HepG2 (cell line): Measurements from ENCODE around the gene TACC2. TPM values are rescaled to one million over a fixed set of nuclear protein-coding genes. Genes with fewer than 3 reads are reported as not detected.

Experiments
- BORCS8-MEF2B ChIP-seq: sonication (generic); formaldehyde crosslinking; IDR thresholded peaks from 2 replicates; pipeline ENCODE4 v1.8.0; 2022; ENCODE audit warnings: mild to moderate bottlenecking, missing genetic modification reagents
- EEA1 ChIP-seq: sonication (generic); formaldehyde crosslinking; IDR thresholded peaks from 2 replicates; pipeline ENCODE4 v1.5.1; 2020; ENCODE audit warnings: mild to moderate bottlenecking, missing genetic modification reagents, borderline replicate concordance
- FOXA1 ChIP-seq, 2 experiments: fragments of 450-650 bp in 1 of 2; sonication (generic) in 1 of 2; formaldehyde crosslinking in 1 of 2; IDR thresholded peaks; 2 replicates each; pipeline versions ENCODE4 v1.4.0 to v1.6.1; 2016 to 2020; ENCODE audit warnings: missing genetic modification reagents in 1 of 2
- FOXO1 ChIP-seq: sonication (generic); formaldehyde crosslinking; IDR thresholded peaks from 2 replicates; pipeline ENCODE4 v1.4.0; 2020; ENCODE audit warnings: missing genetic modification reagents
- JDP2 ChIP-seq: sonication (generic); formaldehyde crosslinking; IDR thresholded peaks from 2 replicates; pipeline ENCODE4 v1.8.1; 2022; ENCODE audit warnings: missing genetic modification reagents, borderline replicate concordance
- KAT8 ChIP-seq: IDR thresholded peaks from 2 replicates; pipeline ENCODE4 v1.6.1; 2016; ENCODE audit warnings: missing genetic modification reagents, missing compliant biosample characterization
- MBNL3 ChIP-seq: fragments of 250-450 bp; sonication (Bioruptor Pico); conservative IDR thresholded peaks from 2 replicates; pipeline ENCODE4 v1.8.0; 2022; ENCODE audit warnings: mild to moderate bottlenecking, inconsistent platforms
- MYNN ChIP-seq: sonication (generic); formaldehyde crosslinking; IDR thresholded peaks from 2 replicates; pipeline ENCODE4 v1.4.0; 2020; ENCODE audit warnings: mild to moderate bottlenecking, low read depth, missing genetic modification reagents
- NCOR1 ChIP-seq: fragments of 200-600 bp; sonication (generic); IDR thresholded peaks from 2 replicates; pipeline ENCODE4 v1.7.0; 2017; ENCODE audit warnings: antibody characterized with exemption, low read length, borderline replicate concordance
- NFE2 ChIP-seq: sonication (generic); formaldehyde crosslinking; IDR thresholded peaks from 2 replicates; pipeline ENCODE4 v1.4.0; 2020; ENCODE audit warnings: missing genetic modification reagents
- PHF20 ChIP-seq: sonication (generic); formaldehyde crosslinking; IDR thresholded peaks from 2 replicates; pipeline ENCODE4 v1.5.0; 2020; ENCODE audit warnings: mild to moderate bottlenecking, missing genetic modification reagents
- RAD21 ChIP-seq: fragments of 450-650 bp; formaldehyde crosslinking; IDR thresholded peaks from 2 replicates; pipeline ENCODE4 v1.5.0; 2020; ENCODE audit warnings: mild to moderate bottlenecking
- RFX3 ChIP-seq: IDR thresholded peaks from 2 replicates; pipeline ENCODE4 v1.6.1; 2016; ENCODE audit warnings: missing biosample characterization, missing genetic modification reagents
- TCF7L2 ChIP-seq: IDR thresholded peaks from 2 replicates; pipeline ENCODE4 v1.6.1; 2011; ENCODE audit warnings: mild to moderate bottlenecking, low read depth, low read length, moderate library complexity
- ZFP36L1 ChIP-seq: sonication (generic); formaldehyde crosslinking; IDR thresholded peaks from 2 replicates; pipeline ENCODE4 v1.8.0; 2022; ENCODE audit warnings: mild to moderate bottlenecking, missing genetic modification reagents, moderate library complexity
- ZNF263 ChIP-seq: sonication (generic); formaldehyde crosslinking; IDR thresholded peaks from 2 replicates; pipeline ENCODE4 v1.4.0; 2020; ENCODE audit warnings: missing genetic modification reagents
- ZNF33B ChIP-seq: sonication (generic); formaldehyde crosslinking; IDR thresholded peaks from 2 replicates; pipeline ENCODE4 v1.5.1; 2020; ENCODE audit warnings: mild to moderate bottlenecking, missing genetic modification reagents
- ZNF569 ChIP-seq: sonication (generic); formaldehyde crosslinking; IDR thresholded peaks from 2 replicates; pipeline ENCODE4 v1.5.0; 2020; ENCODE audit warnings: mild to moderate bottlenecking, missing genetic modification reagents, moderate library complexity, borderline replicate concordance
- ZSCAN30 ChIP-seq: sonication (generic); formaldehyde crosslinking; IDR thresholded peaks from 2 replicates; pipeline ENCODE4 v1.5.0; 2020; ENCODE audit warnings: mild to moderate bottlenecking, missing genetic modification reagents
- polyA plus RNA-seq, 8 experiments: library from polyadenylated mRNA; depleted of rRNA in 3 of 8; stranded (reverse) in 7 of 8; unstranded in 1 of 8; fragments of >200 nt; fragmentation: Illumina TruSeq in 4 of 8; extraction: Trizol in 4 of 8; gene quantifications; 2 replicates each; pipeline versions ENCODE4 v1.2.1 to v1.2.3, GENCODE V29; 2011 to 2016; ENCODE audit warnings: low read depth in 4 of 8, missing spikeins in 1 of 8, mixed read lengths in 1 of 8; ENCODE audit not compliant: insufficient read depth in 1 of 8
- total RNA-seq, 5 experiments: library from RNA; depleted of rRNA; stranded (reverse); fragments of >200 nt; fragmentation: Illumina TruSeq; extraction: Trizol; gene quantifications; 2 replicates each; pipeline ENCODE4 v1.2.3, GENCODE V29; 2016; ENCODE audit warnings: low read depth in 1 of 5
- TF ChIP-seq, protein P1 (sequence below): sonication (generic); formaldehyde crosslinking; conservative IDR thresholded peaks from 2 replicates; pipeline ENCODE4 v1.8.0; 2022; ENCODE audit warnings: missing genetic modification reagents
- TF ChIP-seq, protein P2 (sequence below): sonication (generic); formaldehyde crosslinking; IDR thresholded peaks from 2 replicates; pipeline ENCODE4 v1.5.0; 2020; ENCODE audit warnings: mild to moderate bottlenecking, missing genetic modification reagents, moderate library complexity
- TF ChIP-seq, protein P3 (sequence below): sonication (generic); formaldehyde crosslinking; IDR thresholded peaks from 2 replicates; pipeline ENCODE4 v1.4.0; 2020; ENCODE audit warnings: missing genetic modification reagents
- TF ChIP-seq, protein P4 (sequence below): sonication (generic); formaldehyde crosslinking; IDR thresholded peaks from 2 replicates; pipeline ENCODE4 v1.4.0; 2020; ENCODE audit warnings: missing genetic modification reagents, mild to moderate bottlenecking, borderline replicate concordance

TACC2 gene
- total and polyA plus RNA-seq, 2 of the 13 experiments (the other 11 are each of a cell fraction or from before 2014, with no cell fraction given), result 11.8 to 16.0 TPM

DNA sequence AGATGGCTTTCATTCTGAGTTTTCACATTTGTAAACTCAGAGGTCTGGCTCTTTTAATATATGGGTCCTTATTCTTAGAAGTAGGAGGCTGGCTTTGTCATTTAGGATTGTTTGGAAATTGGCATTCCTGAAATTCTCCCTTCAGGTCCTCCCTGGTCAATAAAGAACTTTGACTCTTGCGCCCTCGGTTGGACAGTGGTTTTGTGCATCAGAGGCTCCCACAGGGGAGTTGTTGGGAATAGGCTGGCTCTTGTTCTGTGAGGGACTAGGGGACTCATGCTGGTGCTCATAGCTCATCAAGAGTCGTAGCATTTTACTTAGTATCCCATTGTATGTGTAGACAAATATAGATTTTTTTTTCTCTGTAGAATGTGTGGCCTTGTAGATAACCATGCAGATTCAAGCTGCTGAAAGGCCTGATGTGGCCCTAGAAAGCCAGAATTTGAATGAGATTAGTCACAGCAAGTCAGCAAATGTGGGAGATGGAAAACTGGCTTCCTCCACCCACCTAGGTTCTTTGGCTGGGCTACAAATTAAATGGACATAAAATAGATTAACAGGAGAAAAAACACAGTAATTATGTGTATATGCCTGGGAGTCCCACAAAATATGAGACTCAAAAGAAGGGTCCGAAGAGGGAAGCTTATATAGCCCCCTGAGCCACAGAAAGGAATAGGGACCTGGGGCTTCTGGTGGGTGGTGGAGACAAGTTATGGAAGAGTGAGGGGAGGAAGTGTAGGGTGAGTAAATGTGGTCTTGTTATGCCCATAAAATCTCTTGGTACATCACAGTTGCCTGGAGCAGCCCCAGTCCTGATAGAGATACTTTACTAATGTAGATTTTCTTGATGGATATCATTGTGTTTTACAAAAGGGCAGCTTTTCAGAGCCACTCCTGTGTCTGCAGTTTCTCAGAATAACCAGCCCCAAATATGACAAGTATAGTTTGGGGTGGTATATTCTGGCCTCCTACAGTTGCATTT lies 187.6 kb downstream of the TACC2 start (continued):
- TF ChIP-seq EEA1, result no peak
- TF ChIP-seq ZSCAN30 (CRISPR knock-in tag), result no peak
- TF ChIP-seq PHF20 (CRISPR knock-in tag), result no peak
- no peak for TF ChIP-seq BORCS8-MEF2B
- no peak for TF ChIP-seq TCF7L2
- 0 out of 2 replicates have a peak, but pooled peaks have one; percentile 28 for TF ChIP-seq KAT8
- no peak for TF ChIP-seq RFX3 (CRISPR knock-in tag)
- no peak for TF ChIP-seq NFE2
- no peak for TF ChIP-seq JDP2 (CRISPR knock-in tag)
- TF ChIP-seq, protein P1, sequence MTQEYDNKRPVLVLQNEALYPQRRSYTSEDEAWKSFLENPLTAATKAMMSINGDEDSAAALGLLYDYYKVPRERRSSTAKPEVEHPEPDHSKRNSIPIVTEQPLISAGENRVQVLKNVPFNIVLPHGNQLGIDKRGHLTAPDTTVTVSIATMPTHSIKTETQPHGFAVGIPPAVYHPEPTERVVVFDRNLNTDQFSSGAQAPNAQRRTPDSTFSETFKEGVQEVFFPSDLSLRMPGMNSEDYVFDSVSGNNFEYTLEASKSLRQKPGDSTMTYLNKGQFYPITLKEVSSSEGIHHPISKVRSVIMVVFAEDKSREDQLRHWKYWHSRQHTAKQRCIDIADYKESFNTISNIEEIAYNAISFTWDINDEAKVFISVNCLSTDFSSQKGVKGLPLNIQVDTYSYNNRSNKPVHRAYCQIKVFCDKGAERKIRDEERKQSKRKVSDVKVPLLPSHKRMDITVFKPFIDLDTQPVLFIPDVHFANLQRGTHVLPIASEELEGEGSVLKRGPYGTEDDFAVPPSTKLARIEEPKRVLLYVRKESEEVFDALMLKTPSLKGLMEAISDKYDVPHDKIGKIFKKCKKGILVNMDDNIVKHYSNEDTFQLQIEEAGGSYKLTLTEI (CRISPR knock-in tag), result no peak
- no peak for TF ChIP-seq FOXA1 (IDR thresholded peaks at IDR 0.05)
- TF ChIP-seq FOXA1 (CRISPR knock-in tag; IDR thresholded peaks at IDR 0.05), result peak; percentile 62
- no peak for TF ChIP-seq RAD21 (CRISPR knock-in tag)
- 0 out of 2 replicates have a peak, but pooled peaks have one; percentile 23 for TF ChIP-seq FOXO1 (CRISPR knock-in tag)
- TF ChIP-seq MYNN (CRISPR knock-in tag), result no peak
- no peak for TF ChIP-seq ZFP36L1 (CRISPR knock-in tag)
- TF ChIP-seq, protein P2, sequence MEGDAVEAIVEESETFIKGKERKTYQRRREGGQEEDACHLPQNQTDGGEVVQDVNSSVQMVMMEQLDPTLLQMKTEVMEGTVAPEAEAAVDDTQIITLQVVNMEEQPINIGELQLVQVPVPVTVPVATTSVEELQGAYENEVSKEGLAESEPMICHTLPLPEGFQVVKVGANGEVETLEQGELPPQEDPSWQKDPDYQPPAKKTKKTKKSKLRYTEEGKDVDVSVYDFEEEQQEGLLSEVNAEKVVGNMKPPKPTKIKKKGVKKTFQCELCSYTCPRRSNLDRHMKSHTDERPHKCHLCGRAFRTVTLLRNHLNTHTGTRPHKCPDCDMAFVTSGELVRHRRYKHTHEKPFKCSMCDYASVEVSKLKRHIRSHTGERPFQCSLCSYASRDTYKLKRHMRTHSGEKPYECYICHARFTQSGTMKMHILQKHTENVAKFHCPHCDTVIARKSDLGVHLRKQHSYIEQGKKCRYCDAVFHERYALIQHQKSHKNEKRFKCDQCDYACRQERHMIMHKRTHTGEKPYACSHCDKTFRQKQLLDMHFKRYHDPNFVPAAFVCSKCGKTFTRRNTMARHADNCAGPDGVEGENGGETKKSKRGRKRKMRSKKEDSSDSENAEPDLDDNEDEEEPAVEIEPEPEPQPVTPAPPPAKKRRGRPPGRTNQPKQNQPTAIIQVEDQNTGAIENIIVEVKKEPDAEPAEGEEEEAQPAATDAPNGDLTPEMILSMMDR (CRISPR knock-in tag), result peak; percentile 71
- TF ChIP-seq, protein P3, sequence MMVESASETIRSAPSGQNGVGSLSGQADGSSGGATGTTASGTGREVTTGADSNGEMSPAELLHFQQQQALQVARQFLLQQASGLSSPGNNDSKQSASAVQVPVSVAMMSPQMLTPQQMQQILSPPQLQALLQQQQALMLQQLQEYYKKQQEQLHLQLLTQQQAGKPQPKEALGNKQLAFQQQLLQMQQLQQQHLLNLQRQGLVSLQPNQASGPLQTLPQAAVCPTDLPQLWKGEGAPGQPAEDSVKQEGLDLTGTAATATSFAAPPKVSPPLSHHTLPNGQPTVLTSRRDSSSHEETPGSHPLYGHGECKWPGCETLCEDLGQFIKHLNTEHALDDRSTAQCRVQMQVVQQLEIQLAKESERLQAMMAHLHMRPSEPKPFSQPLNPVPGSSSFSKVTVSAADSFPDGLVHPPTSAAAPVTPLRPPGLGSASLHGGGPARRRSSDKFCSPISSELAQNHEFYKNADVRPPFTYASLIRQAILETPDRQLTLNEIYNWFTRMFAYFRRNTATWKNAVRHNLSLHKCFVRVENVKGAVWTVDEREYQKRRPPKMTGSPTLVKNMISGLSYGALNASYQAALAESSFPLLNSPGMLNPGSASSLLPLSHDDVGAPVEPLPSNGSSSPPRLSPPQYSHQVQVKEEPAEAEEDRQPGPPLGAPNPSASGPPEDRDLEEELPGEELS, result peak; percentile 61; the same call in 1 of the 2 replicates
- peak; percentile 69; the same call in 1 of the 2 replicates for TF ChIP-seq NCOR1
- TF ChIP-seq, protein P4, sequence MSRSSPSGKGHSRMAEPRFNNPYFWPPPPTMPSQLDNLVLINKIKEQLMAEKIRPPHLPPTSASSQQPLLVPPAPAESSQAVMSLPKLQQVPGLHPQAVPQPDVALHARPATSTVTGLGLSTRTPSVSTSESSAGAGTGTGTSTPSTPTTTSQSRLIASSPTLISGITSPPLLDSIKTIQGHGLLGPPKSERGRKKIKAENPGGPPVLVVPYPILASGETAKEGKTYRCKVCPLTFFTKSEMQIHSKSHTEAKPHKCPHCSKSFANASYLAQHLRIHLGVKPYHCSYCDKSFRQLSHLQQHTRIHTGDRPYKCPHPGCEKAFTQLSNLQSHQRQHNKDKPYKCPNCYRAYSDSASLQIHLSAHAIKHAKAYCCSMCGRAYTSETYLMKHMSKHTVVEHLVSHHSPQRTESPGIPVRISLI, result peak; percentile 67; the same call in 1 of the 2 replicates
- peak; percentile 78 for TF ChIP-seq ZNF263
- no peak for TF ChIP-seq ZNF33B (CRISPR knock-in tag)
- no peak for TF ChIP-seq MBNL3 (CRISPR knock-in tag)
- TF ChIP-seq ZNF569 (CRISPR knock-in tag), result no peak
